SIG-M5 treated with dmso at 0.1 percent for 504 hours (cell line): ENCODE data around the gene PCCA.
"Not testable (repeated sequence)": the region's sequence is repeated elsewhere in the genome, so short reads cannot be mapped to it uniquely, and the experiment has no call there.

Experiments used
- DNase-seq: peaks from one replicate; lab custom pipeline; 2025; ENCODE audit not compliant: unreplicated experiment; lab: John Stamatoyannopoulos, UW

PCCA gene

DNA sequence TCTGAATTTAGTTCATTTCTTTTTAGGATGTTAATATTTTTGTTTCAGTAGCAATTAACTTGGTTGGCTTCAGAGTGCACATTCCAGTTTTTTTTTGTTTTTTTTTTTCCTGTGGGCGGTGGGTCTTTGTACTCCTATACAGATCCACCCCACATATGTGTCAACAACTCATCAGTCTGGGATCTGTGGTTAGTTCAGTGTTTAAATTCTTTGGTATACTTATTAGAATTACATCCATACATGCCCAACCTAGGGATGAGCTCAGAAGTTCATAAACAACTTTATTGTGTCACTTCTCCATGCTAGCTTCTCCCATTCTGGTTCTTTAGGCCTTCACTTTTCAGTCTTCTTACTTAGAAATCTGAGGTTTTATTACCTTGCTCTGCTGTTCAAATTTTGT lies 50.9 kb downstream of the PCCA start:
- DNase-seq = no peak

DNA sequence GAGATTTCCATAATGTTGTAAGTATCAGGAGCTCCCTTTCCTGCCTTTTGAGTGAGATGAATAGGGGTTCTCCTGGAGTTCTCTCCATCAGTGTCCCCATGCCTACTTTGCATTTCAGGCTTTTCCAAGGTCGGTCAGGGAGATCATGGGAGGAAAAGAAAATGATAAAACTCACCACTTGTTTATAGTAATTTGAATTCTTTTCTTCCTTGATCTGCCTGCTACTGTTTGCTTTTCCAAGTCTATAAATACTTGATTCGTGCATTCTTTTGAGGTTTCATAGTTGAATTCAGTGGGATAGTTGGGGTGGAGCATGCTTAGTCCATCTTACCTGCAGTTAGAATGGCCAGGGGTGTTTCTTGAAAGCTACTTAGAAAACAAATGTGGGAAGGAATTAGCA lies 51.5 kb downstream of the PCCA start:
- no peak for DNase-seq

DNA sequence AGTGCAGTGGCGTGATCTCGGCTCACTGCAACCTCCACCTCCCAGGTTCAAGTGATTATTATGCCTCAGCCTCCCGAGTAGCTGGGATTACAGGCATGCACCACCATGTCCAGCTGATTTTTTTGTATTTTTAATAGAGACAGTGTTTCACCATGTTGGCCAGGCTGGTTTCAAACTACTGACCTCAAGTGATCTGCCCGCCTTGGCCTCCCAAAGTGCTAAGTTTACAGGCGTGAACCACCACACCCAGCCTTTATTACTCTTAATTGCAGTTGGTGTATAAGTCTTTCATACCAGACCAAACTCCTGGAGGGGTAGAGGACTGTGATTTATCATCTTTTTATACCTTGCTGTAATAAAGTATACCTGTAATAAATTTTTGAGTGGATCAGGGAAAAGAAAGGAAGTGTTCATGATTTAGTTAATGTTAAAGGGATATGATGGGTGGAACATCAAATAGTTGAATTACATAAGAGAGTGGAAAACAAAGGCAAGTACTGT lies 52.6 kb downstream of the PCCA start:
- not testable (repeated sequence) for DNase-seq

DNA sequence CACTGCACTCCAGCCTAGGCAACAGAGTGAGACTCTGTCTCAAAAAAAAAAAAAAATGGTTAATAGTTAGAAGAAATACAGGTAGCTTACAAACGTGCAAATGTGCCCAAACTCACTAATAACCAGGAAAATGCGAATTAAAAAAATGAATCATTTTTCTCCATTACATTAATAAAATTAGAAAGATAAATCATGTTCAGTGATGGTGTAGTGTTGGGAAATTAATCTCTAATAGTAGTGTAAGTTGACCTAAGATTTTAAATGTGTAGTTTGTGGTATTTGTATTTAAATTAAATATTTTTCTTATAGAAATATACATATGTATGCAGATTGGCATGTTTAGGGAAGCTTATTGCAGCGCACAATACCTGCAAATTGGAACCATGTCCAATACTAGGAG lies 57.6 kb downstream of the PCCA start:
- DNase-seq = no peak

DNA sequence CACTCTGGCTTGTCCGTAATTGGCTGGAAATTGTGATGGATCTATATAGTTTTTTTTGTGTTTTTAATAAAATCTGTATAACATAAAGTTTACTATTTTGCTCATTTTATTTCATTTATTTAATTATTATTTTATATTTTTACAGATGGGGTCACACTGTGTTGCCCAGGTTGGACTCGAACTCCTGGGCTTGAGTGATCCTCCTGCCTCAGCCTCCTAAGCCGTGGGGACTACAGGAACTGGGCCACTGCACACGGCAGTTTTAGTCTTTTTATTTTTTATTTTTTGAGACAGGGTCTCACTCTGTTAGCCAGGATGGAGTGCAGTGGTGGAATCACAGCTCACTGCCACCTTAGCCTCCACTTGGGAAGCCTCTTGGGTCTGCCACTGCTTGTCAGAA lies 58.9 kb downstream of the PCCA start:
- no peak for DNase-seq

DNA sequence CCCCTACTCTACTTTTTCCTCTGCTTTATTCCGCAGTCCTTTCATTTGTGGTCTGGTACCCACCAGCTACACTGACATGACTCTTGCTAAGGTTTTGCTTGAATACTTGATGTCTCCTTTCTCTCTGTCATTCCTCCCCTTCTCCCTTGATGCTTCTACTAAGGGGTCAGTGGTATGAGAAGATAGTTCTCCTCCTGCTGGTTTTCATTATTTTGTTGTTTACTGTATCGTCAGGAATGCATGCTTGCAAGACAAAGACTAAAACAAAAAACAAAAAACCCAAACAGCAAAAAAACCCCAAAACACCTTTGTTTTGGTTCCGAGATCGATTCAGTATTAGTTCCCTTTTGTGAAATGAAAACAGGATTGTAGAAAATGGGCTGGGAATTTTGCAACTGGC lies 59.5 kb downstream of the PCCA start:
- no peak for DNase-seq

DNA sequence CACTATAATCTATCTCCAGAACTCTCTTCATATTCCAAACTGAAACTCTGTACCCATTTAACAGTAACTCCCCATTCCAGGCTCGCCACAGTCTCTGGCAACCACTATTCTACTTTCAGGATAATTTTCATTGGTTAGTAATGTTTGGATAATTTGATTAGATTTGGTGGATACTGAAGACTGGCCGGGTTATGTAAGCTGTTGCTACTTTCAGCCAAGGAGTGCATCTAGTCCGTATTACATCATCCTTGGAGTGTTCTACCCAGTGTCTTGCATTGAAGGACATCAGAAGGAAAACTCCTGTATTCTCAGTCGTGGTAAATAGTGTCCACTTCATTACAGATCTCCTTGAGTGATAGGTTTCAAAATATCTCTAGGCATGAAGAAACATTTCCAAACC lies 60.5 kb downstream of the PCCA start:
- no peak for DNase-seq

DNA sequence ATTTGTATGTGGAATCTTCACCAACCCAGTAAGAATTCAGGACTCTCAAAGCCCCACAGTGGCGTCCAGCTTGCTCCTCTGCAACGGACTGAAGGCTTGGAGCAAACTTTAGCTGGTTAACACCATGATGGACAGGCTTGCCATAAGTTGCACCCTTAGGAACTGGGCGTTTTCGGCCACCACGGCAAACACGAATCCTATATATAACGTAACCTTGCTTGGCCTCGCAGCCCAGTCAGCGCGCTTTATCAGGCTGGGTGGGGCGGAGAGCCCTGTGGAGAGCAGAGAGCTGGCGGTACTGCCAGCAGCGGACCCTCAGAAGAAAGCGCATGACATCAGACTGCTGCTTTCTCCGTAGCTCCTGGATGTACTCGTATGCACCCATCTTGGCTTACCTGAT lies 61.8 kb downstream of the PCCA start:
- DNase-seq = not testable (repeated sequence)

DNA sequence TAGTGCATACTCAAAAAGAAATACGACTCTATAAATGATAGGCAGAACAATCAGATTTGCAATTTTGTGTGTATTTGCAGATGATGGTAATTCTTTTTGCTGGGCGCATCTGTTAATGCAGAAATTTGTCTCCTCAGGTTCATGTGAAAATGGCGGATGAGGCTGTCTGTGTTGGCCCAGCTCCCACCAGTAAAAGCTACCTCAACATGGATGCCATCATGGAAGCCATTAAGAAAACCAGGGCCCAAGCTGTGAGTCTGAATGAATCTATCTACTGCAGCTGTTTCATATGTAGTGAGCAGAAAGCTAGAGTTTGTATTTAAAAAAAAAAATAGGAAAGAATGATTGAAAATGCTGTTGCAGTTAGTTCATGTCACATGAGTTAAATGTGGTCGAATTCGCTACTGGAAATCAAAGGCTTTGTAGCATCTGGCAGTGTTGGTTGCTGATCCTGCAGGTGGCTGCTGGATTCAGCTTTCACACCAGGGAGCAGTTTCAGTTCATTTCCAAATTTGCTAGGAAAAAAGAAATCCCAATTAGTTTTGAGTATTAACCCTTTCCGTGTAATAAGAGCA lies 66.0 kb downstream of the PCCA start:
- DNase-seq = no peak

DNA sequence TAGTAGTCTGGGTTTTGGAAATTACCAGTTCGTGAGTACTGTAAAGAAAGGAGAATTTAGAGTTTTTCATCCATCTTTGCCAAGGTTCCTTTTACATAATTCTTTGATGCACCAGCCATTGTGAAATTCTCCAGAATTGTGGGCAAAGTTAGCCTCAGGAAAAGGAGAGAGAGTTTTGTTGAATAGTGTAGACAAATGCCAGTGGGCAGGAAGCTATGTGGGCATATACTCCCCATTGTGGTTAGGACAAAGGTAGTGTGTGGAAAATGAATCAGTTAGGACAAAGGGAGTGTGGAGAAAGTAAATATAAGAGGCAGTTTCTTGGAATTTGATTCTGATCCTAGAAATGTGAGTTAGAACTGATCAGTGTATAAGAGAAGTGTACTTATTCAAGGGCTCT lies 67.9 kb downstream of the PCCA start:
- DNase-seq = no peak

DNA sequence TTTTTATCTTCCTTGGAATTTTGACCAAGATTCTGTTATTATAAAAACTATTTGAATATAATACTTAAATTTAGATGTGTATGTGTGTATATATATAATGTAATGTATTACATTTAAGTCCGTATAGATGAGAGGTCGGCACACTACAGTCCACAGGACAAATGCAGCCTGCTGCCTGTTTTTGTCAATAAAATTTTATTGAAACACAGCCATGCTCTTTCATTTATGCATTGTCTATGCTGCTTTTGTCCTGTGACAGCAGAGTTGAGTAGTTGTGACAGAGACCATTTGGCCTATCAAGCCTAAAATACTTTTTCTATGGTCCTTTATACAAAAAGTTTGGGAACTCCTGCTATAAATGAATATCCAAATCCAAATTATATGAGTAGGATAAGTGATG lies 69.7 kb downstream of the PCCA start:
- no peak for DNase-seq

DNA sequence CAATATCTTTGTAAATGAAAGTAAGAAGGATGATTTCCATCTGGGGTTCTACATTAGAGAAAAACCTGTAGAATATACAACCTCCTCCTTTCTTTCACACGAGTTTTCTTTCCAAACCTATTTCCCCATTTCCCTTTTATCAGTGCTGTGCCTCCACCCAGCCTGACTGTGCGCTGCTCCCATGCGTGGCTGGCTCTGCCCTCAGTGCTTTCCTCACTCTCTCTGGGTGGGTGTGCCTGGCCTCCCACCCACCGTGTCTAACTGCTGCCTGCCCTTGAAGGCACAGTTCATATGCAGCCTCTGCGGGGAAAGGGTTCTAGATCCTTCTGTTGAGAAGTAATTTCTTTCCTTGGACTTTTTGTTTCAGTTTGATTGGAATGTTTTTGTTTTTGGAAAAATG lies 70.7 kb downstream of the PCCA start:
- DNase-seq = no peak

DNA sequence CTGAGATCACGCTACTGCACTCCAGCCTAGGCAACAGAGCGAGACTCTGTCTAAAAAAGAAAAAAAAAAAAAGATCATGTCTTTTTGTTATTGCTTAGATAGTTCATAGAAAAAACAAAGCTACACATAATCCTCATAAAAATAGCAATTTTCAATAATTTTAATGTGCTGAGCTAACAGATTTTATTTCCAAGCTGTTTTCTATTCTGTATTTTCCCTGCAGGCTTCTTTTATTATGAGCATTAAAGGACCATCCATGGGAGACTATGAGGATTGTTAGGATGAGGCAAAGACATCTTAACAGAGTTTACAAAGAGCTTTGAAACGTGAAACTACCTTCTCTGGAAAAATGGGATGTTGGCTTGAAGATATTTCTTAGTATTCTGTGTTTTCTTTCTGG lies 71.6 kb downstream of the PCCA start:
- no peak for DNase-seq

DNA sequence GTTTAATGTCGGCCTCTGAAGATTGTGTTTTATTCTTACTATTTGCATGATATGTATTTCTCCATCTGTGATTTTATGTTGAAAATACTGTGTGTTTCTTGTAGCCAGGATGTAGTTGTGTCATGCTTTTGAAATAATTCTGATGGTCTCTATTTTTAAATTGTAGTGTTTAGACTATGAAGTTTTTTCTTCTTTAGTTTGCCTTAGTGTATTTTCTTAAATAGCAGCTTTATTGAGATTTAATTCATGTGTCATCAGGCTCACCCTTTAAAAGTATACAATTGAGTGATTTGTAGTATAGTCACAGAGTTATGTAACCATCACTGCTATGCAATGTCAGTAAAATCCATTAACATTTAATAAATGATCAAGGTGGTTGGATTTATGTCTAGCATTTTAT lies 74.5 kb downstream of the PCCA start:
- DNase-seq = no peak

DNA sequence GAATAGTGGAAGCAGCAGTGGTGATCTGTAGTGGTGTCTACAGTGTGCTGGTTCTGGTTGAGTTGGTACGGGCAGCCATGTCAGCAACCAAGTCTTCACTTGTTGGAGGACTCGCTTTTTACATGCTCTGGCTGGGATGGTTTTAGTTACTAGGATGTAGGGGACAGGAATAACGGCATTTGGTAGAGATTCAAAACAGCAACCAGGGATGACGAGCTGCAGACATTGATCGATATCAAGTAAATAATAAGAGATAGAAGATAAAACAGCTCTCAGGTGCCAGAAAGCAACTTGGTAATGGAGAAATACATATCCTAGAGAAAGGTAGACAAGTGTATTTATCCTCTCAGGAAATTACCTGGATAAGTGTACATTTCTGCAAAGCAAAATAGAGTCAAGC lies 84.3 kb downstream of the PCCA start:
- no peak for DNase-seq

DNA sequence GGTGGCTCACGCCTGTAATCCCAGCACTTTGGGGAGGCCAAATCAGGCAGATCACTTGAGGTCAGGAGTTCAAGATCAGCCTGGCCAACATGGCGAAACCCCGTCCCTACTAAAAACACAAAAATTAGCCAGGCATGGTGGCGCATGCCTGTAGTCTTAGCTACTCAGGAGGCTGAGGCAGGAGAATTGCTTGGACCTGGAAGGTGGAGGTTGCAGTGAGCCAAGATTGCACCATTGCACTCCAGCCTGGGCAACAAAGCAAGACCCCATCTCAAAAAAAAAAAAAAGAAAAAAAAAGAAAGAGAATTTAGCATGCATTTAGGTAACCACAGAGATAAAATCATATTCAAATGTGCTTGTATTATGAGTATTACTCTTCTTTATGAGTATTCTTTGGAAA lies 85.6 kb downstream of the PCCA start:
- not testable (repeated sequence) for DNase-seq

DNA sequence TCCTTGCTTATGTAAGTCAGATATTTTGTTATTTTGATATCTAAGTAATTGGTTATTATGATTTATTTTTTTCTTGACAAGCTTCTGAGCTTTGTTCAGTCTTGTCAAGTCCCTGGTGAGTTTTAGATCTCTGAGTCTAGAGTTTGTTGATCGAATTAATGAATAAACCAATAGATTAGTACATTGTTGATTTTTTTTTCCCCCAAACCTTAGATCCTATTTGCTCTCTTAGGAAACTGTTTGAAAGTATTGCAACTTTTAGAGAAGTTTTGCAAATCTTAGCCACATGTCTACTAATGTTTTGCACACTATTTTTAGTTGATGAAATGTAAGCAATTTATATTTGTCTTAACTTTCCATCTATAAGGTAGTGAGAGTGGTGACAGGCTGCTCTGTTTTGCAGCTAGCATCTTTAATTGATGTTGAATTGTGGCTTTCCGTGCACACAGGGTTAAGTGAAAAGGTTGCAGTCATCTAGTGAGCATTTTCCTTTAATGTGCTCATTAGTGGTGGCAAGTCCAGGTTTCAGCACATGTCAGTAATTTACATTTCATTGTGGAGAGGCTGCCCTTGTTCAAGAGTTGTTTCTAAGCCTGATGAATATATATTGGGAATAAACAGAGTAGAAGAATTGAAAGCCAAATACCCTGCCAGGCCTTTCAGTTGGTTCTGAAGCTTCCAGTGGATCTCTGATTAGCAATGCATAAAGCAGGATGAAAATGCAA lies 86.3 kb downstream of the PCCA start:
- no peak for DNase-seq

DNA sequence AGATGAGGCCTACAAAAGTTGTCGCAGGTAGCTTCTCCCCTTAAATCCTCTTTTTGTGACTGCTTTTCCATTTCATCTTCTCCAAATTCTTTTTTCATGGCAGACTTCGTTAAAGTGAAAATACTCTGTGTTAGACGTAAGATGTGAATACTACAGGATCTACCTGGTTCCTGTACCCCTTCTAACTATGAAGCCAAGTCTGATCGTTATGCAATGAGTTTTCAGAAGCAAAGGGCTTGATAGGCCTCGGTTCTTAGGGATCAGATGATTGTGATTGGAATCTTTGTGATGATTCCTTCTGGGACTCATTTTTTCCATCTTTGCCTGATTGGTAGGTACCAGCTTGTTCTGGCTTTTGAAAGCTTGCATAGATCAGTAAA lies 86.9 kb downstream of the PCCA start:
- DNase-seq = no peak

DNA sequence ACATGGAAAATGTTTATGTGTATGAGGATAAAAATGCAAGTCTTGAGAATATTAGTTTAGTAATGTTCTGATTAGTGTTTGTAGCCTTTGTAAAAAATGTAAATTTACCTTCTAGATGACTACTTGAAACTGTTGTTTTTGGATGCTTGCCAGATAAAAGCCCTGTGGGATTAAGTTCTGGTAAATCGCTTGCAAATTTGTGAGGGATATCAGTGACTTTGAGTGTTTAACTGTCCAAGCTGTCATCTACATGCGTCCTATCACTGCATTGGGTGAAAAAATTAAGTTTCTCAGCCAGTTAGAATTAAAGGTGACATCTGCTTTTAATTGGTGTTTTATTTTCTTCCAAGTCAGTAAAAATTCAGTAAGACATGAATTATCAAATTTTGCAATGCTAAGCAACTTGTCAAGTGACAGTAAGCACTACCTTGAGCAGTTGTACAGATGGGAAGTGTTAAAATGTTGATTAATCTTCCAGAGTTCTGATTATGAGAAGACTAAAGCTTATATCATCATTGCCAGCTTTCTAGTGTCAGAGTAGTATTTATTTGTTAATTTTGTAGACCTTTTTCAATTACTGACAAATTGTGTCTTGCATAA lies 88.0 kb downstream of the PCCA start:
- no peak for DNase-seq

DNA sequence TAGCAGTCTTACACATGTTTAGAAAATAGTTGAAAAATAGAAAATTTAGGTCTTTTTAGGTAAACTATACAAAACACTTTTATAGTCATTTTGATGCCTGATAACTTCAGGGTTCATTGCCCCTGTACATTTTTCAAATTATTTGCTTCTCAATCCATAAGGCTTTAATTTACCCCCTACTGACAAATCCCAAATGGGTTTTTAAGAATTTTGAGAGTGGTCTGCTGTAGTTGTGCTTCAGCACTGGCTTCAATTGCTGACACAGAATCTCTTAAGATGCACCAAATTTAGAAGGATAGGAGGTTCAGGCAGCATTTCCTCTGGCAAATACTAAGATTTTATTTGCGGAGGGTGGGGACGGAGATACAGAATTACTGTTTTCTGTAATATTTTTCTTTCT lies 89.4 kb downstream of the PCCA start:
- DNase-seq = no peak

DNA sequence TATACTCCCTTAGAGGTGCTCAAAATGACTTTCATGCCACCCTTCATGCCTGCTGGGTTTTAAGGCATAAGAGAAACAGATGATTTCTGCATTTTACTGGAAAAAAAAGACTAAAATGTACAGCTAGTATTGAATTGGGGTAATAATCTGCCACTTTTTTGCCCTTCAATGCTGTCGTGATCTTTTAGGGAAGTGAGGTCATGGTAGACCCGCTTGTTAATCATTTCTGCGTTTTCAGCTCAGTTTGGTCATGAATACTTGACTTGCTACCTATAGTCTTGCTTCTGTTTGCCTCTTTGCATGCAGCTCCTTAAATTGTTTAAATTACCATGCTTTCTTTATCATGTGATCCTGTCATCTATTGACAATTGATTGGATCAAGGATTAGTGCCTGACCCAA lies 90.4 kb downstream of the PCCA start:
- no peak for DNase-seq

DNA sequence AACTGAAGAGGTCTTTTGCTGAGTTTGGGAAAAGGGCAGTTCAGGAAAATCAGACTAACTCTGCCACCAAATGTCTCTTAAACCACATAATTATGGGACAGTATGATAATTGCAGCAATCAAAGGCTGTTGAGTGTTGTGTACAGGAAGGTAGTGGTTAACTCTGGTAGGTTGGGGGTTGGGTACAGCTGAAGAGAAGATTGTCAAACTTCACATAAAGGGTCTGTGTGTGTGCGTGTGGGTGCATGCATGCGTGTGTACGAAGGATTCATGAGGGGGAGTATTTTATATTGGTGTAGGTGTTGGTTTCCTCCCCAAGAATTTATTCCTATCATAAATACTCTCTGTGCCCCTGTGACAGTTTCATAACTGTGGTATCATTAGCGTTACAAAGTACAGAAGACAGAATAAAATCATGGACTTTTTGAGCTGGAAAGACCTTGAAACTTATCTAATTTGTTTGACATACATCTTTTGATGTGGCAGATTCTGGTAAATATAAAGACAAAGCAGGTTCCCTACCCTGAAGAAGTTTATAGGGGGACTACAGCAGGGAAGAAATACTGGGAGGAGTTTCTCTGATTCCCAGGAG lies 94.1 kb downstream of the PCCA start:
- DNase-seq = no peak
